ENCODE data around the gene KIRREL1. TPM values are rescaled to one million over a fixed set of nuclear protein-coding genes. Genes with fewer than 3 reads are reported as not detected.

KIRREL1 gene
- total and polyA plus RNA-seq, 2 experiments from 2014 or later: 5.1 to 35.2 TPM

GRCh38 chr1:158025576-158026230 lies 32.3 kb downstream of the KIRREL1 start:
- no peak for TF ChIP-seq CREB1 (CRISPR knock-in tag; IDR thresholded peaks at IDR 0.05; ENCODE audit: low read depth)
- no peak for TF ChIP-seq ZNF462 (CRISPR knock-in tag; IDR thresholded peaks at IDR 0.05)
- TF ChIP-seq ZNF114 (CRISPR knock-in tag; IDR thresholded peaks at IDR 0.05): no peak
- TF ChIP-seq EZH2 (IDR thresholded peaks at IDR 0.05; ENCODE audit: low read depth, unreplicated experiment): no peak
- TF ChIP-seq EZH2phosphoT487 (IDR thresholded peaks at IDR 0.05; ENCODE audit: unreplicated experiment): no peak
- no peak for TF ChIP-seq POLR2AphosphoS5 (IDR thresholded peaks at IDR 0.05; ENCODE audit: low read depth)
- no peak for TF ChIP-seq STAT1 (IDR thresholded peaks at IDR 0.05; ENCODE audit: unreplicated experiment)
- Histone ChIP-seq H3K9me2 (ENCODE audit: insufficient read depth) (no peaks in the 10 kb centered on the region), H2AFZ (no peak overlapping the region), H3K27me3 (ENCODE audit: insufficient read depth) (no peaks in the 10 kb centered on the region), H4K20me1 (replicated peaks; ENCODE audit: insufficient read depth) (no peaks in the 10 kb centered on the region), H3K36me3 (ENCODE audit: insufficient read depth) (no peaks in the 10 kb centered on the region), H3K4me2 (0 out of 2 replicates have a peak overlapping the region, but pooled peaks have one; percentile 32), H3F3A (replicated peaks; ENCODE audit: low read depth) (no peaks in the 10 kb centered on the region), H3K4me1 (ENCODE audit: insufficient read depth) (peaks cover 38% of the 10 kb centered on the region), H3K4me3 (no peak overlapping the region), H3K27ac (ENCODE audit: low read depth) (0 out of 2 replicates have a peak overlapping the region, but pooled peaks have one; percentile 74), H3K79me2 (replicated peaks; ENCODE audit: insufficient read depth) (peaks cover 73% of the 10 kb centered on the region)
- DNase-seq (ENCODE audit: low spot score) (no peak), ATAC-seq (no peak; the same call in 2 of the 3 replicates)
- Mint-ChIP-seq H3K36me3 (ENCODE audit: low read depth) (peaks cover 5% of the 10 kb centered on the region; the same call in 2 of the 3 replicates), H3K4me3 (no peak overlapping the region; the same call in 2 of the 3 replicates), H3K27me3 (ENCODE audit: insufficient read depth, low read depth, poor library complexity) (peaks cover 8% of the 10 kb centered on the region), H3K9me3 (no peaks in the 10 kb centered on the region), H3K4me1 (peaks cover 62% of the 10 kb centered on the region), H3K27ac (peak overlapping the region; percentile 79)

Measured in GM23338 (cell line).